Measurements from ENCODE around the gene SEC14L1.
"Not testable (repeated sequence)": the region's sequence is repeated elsewhere in the genome, so short reads cannot be mapped to it uniquely, and the experiment has no call there.

SEC14L1 gene

GRCh38 chr17:77140878-77141767 is at the start of gene SEC14L1:
SEC14L1 (plus strand) TSS chr17:77140969; CDS start chr17:77143597, 2,628 bp downstream.
- peak; percentile 65 for DNase-seq (ENCODE audit: low spot score)

- DNase-seq (ENCODE audit: low spot score): no peak
Observed at GRCh38 chr17:77092025-77092424, 48.7 kb upstream of the SEC14L1 start.

GRCh38 chr17:77095461-77095860 is 45.3 kb upstream of the SEC14L1 start:
- DNase-seq (ENCODE audit: low spot score): no peak

- DNase-seq (ENCODE audit: low spot score): peak; percentile 45
Observed at GRCh38 chr17:77096570-77097214, 44.1 kb upstream of the SEC14L1 start.

GRCh38 chr17:77097631-77098180 is 43.1 kb upstream of the SEC14L1 start:
- no peak for DNase-seq (ENCODE audit: low spot score)

GRCh38 chr17:77098884-77099545 is 41.8 kb upstream of the SEC14L1 start:
- no peak for DNase-seq (ENCODE audit: low spot score)

- DNase-seq (ENCODE audit: low spot score): no peak
Observed at GRCh38 chr17:77099997-77100396, 40.8 kb upstream of the SEC14L1 start.

- DNase-seq (ENCODE audit: low spot score): no peak
Observed at GRCh38 chr17:77101521-77102410, 39.0 kb upstream of the SEC14L1 start.

- not testable (repeated sequence) for DNase-seq (ENCODE audit: low spot score)
Observed at GRCh38 chr17:77102411-77103134, 38.2 kb upstream of the SEC14L1 start.

GRCh38 chr17:77105706-77106105 is 35.1 kb upstream of the SEC14L1 start:
- DNase-seq (ENCODE audit: low spot score): no peak

- no peak for DNase-seq (ENCODE audit: low spot score)
Observed at GRCh38 chr17:77106874-77107358, 33.9 kb upstream of the SEC14L1 start.

- DNase-seq (ENCODE audit: low spot score): no peak
Observed at GRCh38 chr17:77107506-77108433, 33.0 kb upstream of the SEC14L1 start.

- DNase-seq (ENCODE audit: low spot score): no peak
Observed at GRCh38 chr17:77109159-77109759, 31.5 kb upstream of the SEC14L1 start.

GRCh38 chr17:77109764-77110359 is 30.9 kb upstream of the SEC14L1 start:
- DNase-seq (ENCODE audit: low spot score): no peak

GRCh38 chr17:77111165-77111933 is 29.4 kb upstream of the SEC14L1 start:
- not testable (repeated sequence) for DNase-seq (ENCODE audit: low spot score)

- no peak for DNase-seq (ENCODE audit: low spot score)
Observed at GRCh38 chr17:77111934-77112296, 28.9 kb upstream of the SEC14L1 start.

GRCh38 chr17:77115510-77115909 is 25.3 kb upstream of the SEC14L1 start:
- no peak for DNase-seq (ENCODE audit: low spot score)

- no peak for DNase-seq (ENCODE audit: low spot score)
Observed at GRCh38 chr17:77115947-77116346, 24.8 kb upstream of the SEC14L1 start.

Measured in RKO (cell line).